T-helper 2 cell treated with Interferon-gamma antibody and Interleukin-4, amounts not matched to agents 5 μg/mL and 100 μg/mL, for 36 hours (primary cell): Measurements from ENCODE around the gene ANKS1B.

ENCODE experiments used
- DNase-seq: peaks from one replicate; pipeline ENCODE4 v3.0.0; 2021; ENCODE audit warnings: low spot score
- H3K27ac Mint-ChIP-seq: one replicate; pipeline ENCODE4 v1.8.0; 2021; ENCODE audit warnings: mild to moderate bottlenecking, mixed read lengths
- H3K27me3 Mint-ChIP-seq: one replicate; pipeline ENCODE4 v1.8.0; 2021; ENCODE audit warnings: low read depth, mixed read lengths
- H3K36me3 Mint-ChIP-seq: one replicate; pipeline ENCODE4 v1.8.0; 2021; ENCODE audit warnings: low read depth, mixed read lengths
- H3K4me1 Mint-ChIP-seq: one replicate; pipeline ENCODE4 v1.8.0; 2021; ENCODE audit warnings: low read depth, mixed read lengths
- H3K4me3 Mint-ChIP-seq: one replicate; pipeline ENCODE4 v1.8.0; 2022; ENCODE audit warnings: mild to moderate bottlenecking, moderate library complexity, mixed read lengths
- H3K9me3 Mint-ChIP-seq: one replicate; pipeline ENCODE4 v1.8.0; 2021; ENCODE audit warnings: mixed read lengths

Gene ANKS1B

DNA sequence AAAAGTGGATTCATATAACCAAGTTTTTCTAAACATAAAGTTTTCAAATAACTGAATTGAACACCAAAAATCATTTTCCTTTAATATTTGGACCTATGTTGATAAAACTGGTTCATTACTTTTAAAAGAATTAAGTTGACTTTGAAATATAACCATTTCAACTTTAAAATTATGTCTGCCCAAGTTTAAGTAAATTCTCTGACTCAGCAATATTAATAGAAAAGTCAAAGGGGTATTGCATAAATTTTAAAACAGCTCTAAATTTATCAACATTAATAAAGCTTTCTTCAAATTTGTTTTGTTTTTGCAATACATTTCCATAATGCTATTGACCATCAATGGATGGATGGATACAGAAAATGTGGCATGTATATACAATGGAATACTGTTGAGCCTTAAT, 505.6 kb downstream of the ANKS1B start:
- Mint-ChIP-seq H3K27ac (no peak overlapping the region), H3K36me3 (no peaks in the 10 kb centered on the region), H3K27me3 (no peaks in the 10 kb centered on the region), H3K4me1 (no peaks in the 10 kb centered on the region), H3K9me3 (peaks cover 11% of the 10 kb centered on the region), H3K4me3 (no peak overlapping the region)
- DNase-seq, result no peak

- Mint-ChIP-seq H3K36me3 (no peaks in the 10 kb centered on the region), H3K4me1 (no peaks in the 10 kb centered on the region), H3K4me3 (no peak overlapping the region), H3K27ac (no peak overlapping the region), H3K9me3 (no peaks in the 10 kb centered on the region), H3K27me3 (no peaks in the 10 kb centered on the region)
- DNase-seq, result no peak
Observed at GRCh38 chr12:99476956-99477355, 507.8 kb downstream of the ANKS1B start.

DNA sequence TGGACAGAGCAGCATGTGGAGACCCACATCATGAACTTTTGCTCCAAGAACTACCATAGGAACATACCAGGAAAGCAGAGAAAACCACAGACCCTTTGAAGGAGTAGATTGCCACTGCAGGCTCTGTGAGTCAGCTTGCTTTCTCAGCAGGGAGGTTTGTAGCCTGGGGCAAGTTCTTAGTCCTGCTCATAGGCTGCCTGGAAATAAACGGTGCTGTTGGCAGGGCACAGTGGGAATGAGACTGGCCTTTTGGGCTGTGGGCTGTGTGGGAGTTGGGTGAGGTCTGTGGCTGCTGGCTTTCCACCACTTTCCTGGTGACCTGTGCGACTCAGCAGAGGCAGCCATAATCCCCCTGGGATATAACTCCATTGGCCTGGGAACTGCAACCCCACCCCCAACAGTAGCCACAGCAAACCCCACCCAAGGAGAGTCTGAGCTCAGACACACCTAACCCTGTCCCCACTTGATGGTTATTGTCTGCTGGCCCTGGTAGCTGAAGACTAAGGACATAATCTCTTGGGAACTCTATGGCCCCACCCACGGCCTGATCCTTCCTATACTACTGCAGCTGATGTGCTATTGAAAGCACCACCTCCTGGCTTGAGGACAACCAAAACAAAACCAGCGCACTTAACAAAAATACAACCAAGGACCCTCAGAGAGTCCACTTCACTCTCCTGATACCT, 529.2 kb downstream of the ANKS1B start:
- Mint-ChIP-seq H3K27ac (no peak overlapping the region), H3K4me1 (no peaks in the 10 kb centered on the region), H3K4me3 (no peak overlapping the region), H3K36me3 (no peaks in the 10 kb centered on the region), H3K9me3 (peaks cover 19% of the 10 kb centered on the region), H3K27me3 (no peaks in the 10 kb centered on the region)
- DNase-seq, result no peak

GRCh38 chr12:99454539-99455172, 530.1 kb downstream of the ANKS1B start:
- H3K27me3 Mint-ChIP-seq, result no peaks in the 10 kb centered on the region
- DNase-seq, result no peak
- no peaks in the 10 kb centered on the region for H3K36me3 Mint-ChIP-seq
- peaks cover 14% of the 10 kb centered on the region for H3K9me3 Mint-ChIP-seq
- H3K4me1 Mint-ChIP-seq, result no peaks in the 10 kb centered on the region
- no peak overlapping the region for H3K27ac Mint-ChIP-seq
- H3K4me3 Mint-ChIP-seq, result no peak overlapping the region

GRCh38 chr12:99453836-99454538, 530.7 kb downstream of the ANKS1B start:
- Mint-ChIP-seq H3K27ac (no peak overlapping the region), H3K27me3 (no peaks in the 10 kb centered on the region), H3K36me3 (no peaks in the 10 kb centered on the region), H3K4me3 (no peak overlapping the region), H3K9me3 (peaks cover 13% of the 10 kb centered on the region), H3K4me1 (no peaks in the 10 kb centered on the region)
- DNase-seq, result no peak

GRCh38 chr12:99450036-99450630, 534.6 kb downstream of the ANKS1B start:
- Mint-ChIP-seq H3K27ac (no peak overlapping the region), H3K4me3 (no peak overlapping the region), H3K27me3 (no peaks in the 10 kb centered on the region), H3K9me3 (peaks cover 10% of the 10 kb centered on the region), H3K4me1 (no peaks in the 10 kb centered on the region), H3K36me3 (no peaks in the 10 kb centered on the region)
- no peak for DNase-seq

DNA sequence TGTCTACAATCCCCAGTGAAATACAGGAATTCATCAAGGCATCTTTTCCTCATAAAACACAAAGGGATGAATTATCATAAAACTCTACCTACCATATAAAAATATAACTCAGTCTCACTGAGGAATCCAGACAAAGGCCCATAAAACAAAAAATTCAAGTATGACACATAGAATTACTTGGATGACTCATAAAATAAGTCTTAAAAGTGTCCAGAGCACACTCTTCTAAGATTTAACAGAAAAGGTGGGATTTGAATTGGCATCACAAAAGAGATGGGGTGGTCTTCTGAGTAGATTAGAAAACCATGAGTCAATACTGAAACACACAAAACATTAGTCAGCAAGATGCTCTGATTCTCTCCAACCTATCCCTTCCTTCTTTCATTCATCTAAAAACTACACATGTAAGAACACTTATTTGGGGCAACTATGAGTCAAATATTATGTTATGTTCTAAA, 539.8 kb downstream of the ANKS1B start:
- Mint-ChIP-seq H3K4me1 (no peaks in the 10 kb centered on the region), H3K9me3 (peaks cover 8% of the 10 kb centered on the region), H3K4me3 (no peak overlapping the region), H3K36me3 (no peaks in the 10 kb centered on the region), H3K27me3 (no peaks in the 10 kb centered on the region), H3K27ac (no peak overlapping the region)
- no peak for DNase-seq

DNA sequence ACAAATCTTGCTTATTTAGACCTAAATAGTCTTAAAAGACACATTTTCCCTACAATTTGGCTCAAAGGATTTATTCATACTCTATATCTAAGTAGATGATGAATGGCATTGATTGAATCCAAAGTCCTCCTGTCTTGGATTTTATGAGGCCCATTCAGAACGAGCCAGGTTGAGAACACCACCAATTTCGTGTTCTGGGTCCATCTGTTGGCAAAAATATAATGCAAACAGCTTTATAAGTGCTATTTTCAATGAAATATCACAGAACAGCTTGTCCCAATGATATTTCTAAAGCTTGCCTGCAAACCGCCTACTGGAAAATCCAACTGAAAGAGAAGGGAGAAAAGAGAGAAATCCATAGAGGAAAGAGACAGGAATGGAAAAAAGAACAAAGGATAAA, 542.0 kb downstream of the ANKS1B start:
- H3K4me1 Mint-ChIP-seq, result peaks cover under 1% of the 10 kb centered on the region
- no peak for DNase-seq
- no peak overlapping the region for H3K27ac Mint-ChIP-seq
- H3K4me3 Mint-ChIP-seq, result no peak overlapping the region
- no peaks in the 10 kb centered on the region for H3K36me3 Mint-ChIP-seq
- H3K9me3 Mint-ChIP-seq, result peaks cover 8% of the 10 kb centered on the region
- H3K27me3 Mint-ChIP-seq, result no peaks in the 10 kb centered on the region

DNA sequence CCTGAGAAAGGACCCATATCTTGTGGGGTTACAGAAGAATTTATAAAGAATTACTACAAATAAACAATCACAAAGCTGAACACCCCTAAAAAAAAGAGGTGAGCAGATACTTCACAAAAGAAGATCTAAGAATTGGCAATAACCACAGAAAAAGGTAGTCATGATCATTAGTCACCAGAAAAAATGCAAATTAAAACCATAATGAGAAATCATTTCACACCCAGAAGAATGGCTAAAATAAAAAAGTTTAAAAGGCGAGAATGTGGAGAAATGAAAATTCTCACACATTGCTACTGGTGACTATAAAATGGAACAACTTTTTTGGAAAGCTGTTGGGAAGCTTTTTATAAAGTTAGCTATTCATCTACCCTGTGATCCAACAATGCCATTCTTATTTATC, 545.3 kb downstream of the ANKS1B start:
- Mint-ChIP-seq H3K36me3 (no peaks in the 10 kb centered on the region), H3K27me3 (no peaks in the 10 kb centered on the region), H3K9me3 (no peaks in the 10 kb centered on the region), H3K4me3 (no peak overlapping the region), H3K4me1 (peaks cover 3% of the 10 kb centered on the region), H3K27ac (no peak overlapping the region)
- no peak for DNase-seq

DNA sequence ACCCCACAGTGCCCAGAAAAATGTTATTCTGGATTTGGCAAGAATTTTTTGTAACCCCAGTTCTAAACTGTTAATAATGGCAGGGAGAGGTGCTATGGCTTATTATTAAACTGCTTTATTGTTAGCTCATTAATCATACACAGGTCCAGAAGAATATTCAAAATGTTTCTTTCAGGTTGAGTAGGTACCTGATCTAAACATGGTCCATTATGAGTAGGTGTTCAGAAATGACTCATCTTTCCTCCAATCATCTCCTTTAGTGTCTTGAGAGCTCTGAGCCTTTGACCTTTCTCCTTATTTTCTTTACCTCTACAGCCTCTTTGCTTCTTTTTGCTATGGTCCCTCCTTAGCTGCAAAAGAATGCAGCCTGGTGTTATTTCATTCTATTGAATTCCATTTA, 548.2 kb downstream of the ANKS1B start:
- Mint-ChIP-seq H3K27me3 (no peaks in the 10 kb centered on the region), H3K4me3 (no peak overlapping the region), H3K27ac (no peak overlapping the region), H3K36me3 (no peaks in the 10 kb centered on the region), H3K9me3 (no peaks in the 10 kb centered on the region), H3K4me1 (peaks cover 3% of the 10 kb centered on the region)
- DNase-seq, result no peak

DNA sequence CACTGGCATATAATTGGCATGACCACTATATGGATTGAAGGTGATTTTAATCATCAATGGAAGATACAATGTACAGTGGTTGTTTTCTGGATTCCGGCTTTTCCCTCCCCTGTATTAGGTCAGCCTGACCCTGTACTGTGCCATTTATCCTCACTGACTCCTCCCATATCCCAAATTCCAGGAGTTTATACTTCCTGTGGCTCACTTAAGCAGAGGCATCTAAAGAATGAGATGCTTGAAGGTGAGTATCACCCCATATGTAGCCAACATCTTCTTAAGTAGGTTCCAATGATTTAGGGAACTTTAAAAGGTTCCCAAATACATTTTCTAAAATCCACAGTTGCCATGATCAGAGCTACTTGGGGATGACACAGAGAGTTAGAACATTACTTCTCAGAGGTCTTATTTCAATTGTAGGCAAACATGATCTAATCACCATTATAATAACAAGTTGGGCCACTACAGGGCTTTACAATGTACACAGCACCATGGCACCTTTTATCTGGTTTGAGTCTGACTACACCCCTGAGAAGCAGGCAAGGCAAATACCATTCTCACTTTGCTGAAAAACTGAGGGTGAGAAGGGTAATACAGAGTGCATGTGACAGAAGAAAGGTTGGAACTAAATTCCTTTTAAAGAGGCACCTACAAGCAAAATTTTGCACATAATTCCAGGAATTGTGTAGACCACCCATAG, 549.5 kb downstream of the ANKS1B start:
- Mint-ChIP-seq H3K36me3 (no peaks in the 10 kb centered on the region), H3K4me1 (peaks cover 3% of the 10 kb centered on the region), H3K4me3 (no peak overlapping the region), H3K27me3 (no peaks in the 10 kb centered on the region), H3K27ac (no peak overlapping the region), H3K9me3 (no peaks in the 10 kb centered on the region)
- DNase-seq, result no peak

DNA sequence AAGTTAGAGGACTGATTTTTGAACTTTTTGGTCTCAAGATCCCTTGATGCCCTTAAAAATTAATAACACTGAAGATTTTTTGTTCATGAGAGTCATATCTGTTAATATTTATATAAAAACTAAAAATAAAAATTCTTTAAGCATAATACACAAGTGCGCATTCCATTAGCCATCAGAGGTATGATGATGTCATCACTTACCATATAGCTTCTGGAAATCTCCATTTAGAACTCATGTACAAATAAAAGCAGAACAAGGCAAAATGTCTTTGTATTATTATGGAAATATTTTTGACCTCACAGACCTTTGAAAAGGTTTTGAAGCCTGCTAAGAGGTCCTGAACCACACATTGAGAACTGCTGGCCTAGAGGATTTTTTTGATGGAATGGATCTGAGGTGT, 551.6 kb downstream of the ANKS1B start:
- no peak for DNase-seq
- peaks cover 3% of the 10 kb centered on the region for H3K4me1 Mint-ChIP-seq
- H3K27me3 Mint-ChIP-seq, result no peaks in the 10 kb centered on the region
- H3K27ac Mint-ChIP-seq, result no peak overlapping the region
- no peak overlapping the region for H3K4me3 Mint-ChIP-seq
- H3K9me3 Mint-ChIP-seq, result no peaks in the 10 kb centered on the region
- H3K36me3 Mint-ChIP-seq, result no peaks in the 10 kb centered on the region

- H3K4me1 Mint-ChIP-seq, result no peaks in the 10 kb centered on the region
- H3K9me3 Mint-ChIP-seq, result no peaks in the 10 kb centered on the region
- H3K27ac Mint-ChIP-seq, result no peak overlapping the region
- no peak for DNase-seq
- no peaks in the 10 kb centered on the region for H3K36me3 Mint-ChIP-seq
- H3K4me3 Mint-ChIP-seq, result no peak overlapping the region
- H3K27me3 Mint-ChIP-seq, result no peaks in the 10 kb centered on the region
Observed at GRCh38 chr12:99431203-99431602, 553.5 kb downstream of the ANKS1B start.

DNA sequence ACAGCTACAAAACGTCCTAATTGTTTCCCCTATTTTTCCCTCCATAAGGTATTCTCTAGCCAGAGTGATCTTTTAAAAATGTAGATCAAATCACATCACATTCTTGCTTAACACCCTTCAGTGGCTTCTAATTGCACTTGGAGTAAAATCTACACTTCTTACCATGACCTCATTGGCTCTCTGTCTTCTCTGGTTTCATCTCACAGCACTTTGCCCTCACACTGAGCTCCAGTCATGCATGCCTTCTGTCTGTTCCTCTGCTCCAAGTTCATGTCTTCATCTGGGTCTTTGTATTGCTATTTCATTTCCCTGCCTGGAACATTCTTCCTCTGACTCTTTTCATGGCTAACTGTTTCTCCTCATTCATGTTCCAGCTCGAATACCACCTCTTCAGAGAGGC, 557.6 kb downstream of the ANKS1B start:
- Mint-ChIP-seq H3K9me3 (no peaks in the 10 kb centered on the region), H3K4me1 (no peaks in the 10 kb centered on the region), H3K36me3 (no peaks in the 10 kb centered on the region), H3K27me3 (no peaks in the 10 kb centered on the region), H3K27ac (no peak overlapping the region), H3K4me3 (no peak overlapping the region)
- no peak for DNase-seq
